Measurements from ENCODE around the gene MPV17.
A peak's percentile ranks its signal among the peaks of the same experiment; 100 is the strongest.
"Not testable (repeated sequence)": the region's sequence is repeated elsewhere in the genome, so short reads cannot be mapped to it uniquely, and the experiment has no call there.

Gene MPV17

GRCh38 chr2:27275211-27276150 is 47.4 kb downstream of the MPV17 start, which contains the start of gene DNAJC5G:
DNAJC5G (plus strand) TSS chr2:27275433; CDS start chr2:27276729, 1,296 bp downstream.
- no peak for TF ChIP-seq POLR2A (IDR thresholded peaks at IDR 0.05; ENCODE audit: low read length)
- no peak for TF ChIP-seq GATA1 (IDR thresholded peaks at IDR 0.05; ENCODE audit: low read depth, low read length)
- no peak for DNase-seq

GRCh38 chr2:27272537-27273522 is 50.1 kb downstream of the MPV17 start:
- not testable (repeated sequence) for DNase-seq

- TF ChIP-seq POLR2A (IDR thresholded peaks at IDR 0.05; ENCODE audit: low read length), result no peak
- no peak for TF ChIP-seq GATA1 (IDR thresholded peaks at IDR 0.05; ENCODE audit: low read depth, low read length)
- no peak for DNase-seq
Observed at GRCh38 chr2:27271631-27272340, 51.1 kb downstream of the MPV17 start.

GRCh38 chr2:27270670-27271069 is 52.2 kb downstream of the MPV17 start:
- no peak for TF ChIP-seq POLR2A (IDR thresholded peaks at IDR 0.05; ENCODE audit: low read length)
- no peak for TF ChIP-seq GATA1 (IDR thresholded peaks at IDR 0.05; ENCODE audit: low read depth, low read length)
- DNase-seq, result no peak

- no peak for DNase-seq
- TF ChIP-seq POLR2A (IDR thresholded peaks at IDR 0.05; ENCODE audit: low read length) (no peak), GATA1 (IDR thresholded peaks at IDR 0.05; ENCODE audit: low read depth, low read length) (no peak)
Observed at GRCh38 chr2:27270131-27270530, 52.8 kb downstream of the MPV17 start.

GRCh38 chr2:27268296-27268695 is 54.6 kb downstream of the MPV17 start:
- DNase-seq, result not testable (repeated sequence)

GRCh38 chr2:27265536-27265870 is 57.4 kb downstream of the MPV17 start:
- no peak for DNase-seq

GRCh38 chr2:27264753-27265535 is 58.0 kb downstream of the MPV17 start:
- DNase-seq, result peak; percentile 51 to 62
- no peak for TF ChIP-seq GATA1 (IDR thresholded peaks at IDR 0.05; ENCODE audit: low read depth, low read length)
- no peak for TF ChIP-seq POLR2A (IDR thresholded peaks at IDR 0.05; ENCODE audit: low read length)

More at GRCh38 chr2:27265536-27265870, 57.4 kb downstream of the MPV17 start:
- no peak for TF ChIP-seq POLR2A (IDR thresholded peaks at IDR 0.05; ENCODE audit: low read length)
- TF ChIP-seq GATA1 (IDR thresholded peaks at IDR 0.05; ENCODE audit: low read depth, low read length), result no peak

GRCh38 chr2:27264253-27264752 is 58.6 kb downstream of the MPV17 start:
- DNase-seq, result no peak

GRCh38 chr2:27263287-27264252 is 59.3 kb downstream of the MPV17 start:
- no peak for TF ChIP-seq POLR2A (IDR thresholded peaks at IDR 0.05; ENCODE audit: low read length)
- no peak for TF ChIP-seq GATA1 (IDR thresholded peaks at IDR 0.05; ENCODE audit: low read depth, low read length)
- DNase-seq, result no peak

More at GRCh38 chr2:27264253-27264752, 58.6 kb downstream of the MPV17 start:
- TF ChIP-seq POLR2A (IDR thresholded peaks at IDR 0.05; ENCODE audit: low read length) (no peak), GATA1 (IDR thresholded peaks at IDR 0.05; ENCODE audit: low read depth, low read length) (no peak)

- DNase-seq, result peak; percentile 66 to 78
- TF ChIP-seq POLR2A (IDR thresholded peaks at IDR 0.05; ENCODE audit: low read length) (no peak), GATA1 (IDR thresholded peaks at IDR 0.05; ENCODE audit: low read depth, low read length) (no peak)
Observed at GRCh38 chr2:27262379-27263286, 60.3 kb downstream of the MPV17 start, which contains the start of gene SLC30A3. SLC30A3 (minus strand) TSS chr2:27263047; CDS start chr2:27262906, 141 bp downstream.
